ENCODE data around the gene TMEM132E. TPM values are rescaled to one million over a fixed set of nuclear protein-coding genes. Genes with fewer than 3 reads are reported as not detected.

TMEM132E gene
- total and polyA plus RNA-seq, 2 of the 4 experiments (the other 2 are of a cell fraction), result not detected

DNA sequence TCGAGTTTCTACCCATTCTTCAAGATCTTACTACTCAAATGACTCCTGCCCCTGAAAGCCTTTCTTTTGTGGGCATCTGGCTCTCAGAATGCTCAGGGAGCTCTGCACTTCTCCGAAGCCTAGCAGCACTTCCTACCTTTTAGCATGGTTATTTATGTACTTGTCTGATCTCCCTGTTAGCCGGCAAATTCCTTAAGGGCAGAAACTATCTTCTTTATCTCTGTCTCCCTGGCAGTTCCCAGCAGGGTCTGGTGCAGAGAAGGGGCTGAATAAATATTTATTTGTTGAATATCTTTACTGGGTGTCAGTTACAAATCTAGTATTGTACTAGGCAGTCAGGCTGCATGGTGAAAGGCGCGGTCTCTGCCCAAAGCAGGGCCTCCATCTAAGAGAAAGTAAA, 30.7 kb downstream of the TMEM132E start:
- H4K8ac ChIP-seq (ENCODE audit: low read depth in 2 of 2, low read length in 2 of 2), result no peak overlapping the region
- no peaks in the 10 kb centered on the region for H3K79me1 ChIP-seq (ENCODE audit: low read depth in 1 of 2, low read length in 2 of 2)
- no peak overlapping the region for H2BK5ac ChIP-seq (ENCODE audit: low read depth, low read length, poor library complexity, severe bottlenecking)
- intact Hi-C loops (cut with micrococcal nuclease) (no loop called here), dilution Hi-C loops (cut with HindIII; ENCODE audit: low sequenced_read_pairs, unreplicated experiment) (no loop called here), in situ Hi-C loops (cut with MboI; ENCODE audit: low sequenced_read_pairs) (no loop called here)
- no peak for ATAC-seq (ENCODE audit: low read depth)
- no peak overlapping the region for H3K4ac ChIP-seq (ENCODE audit: low read depth, low read length)
- 17% methylated on average over 1 of the region's 5 CpGs; no CpG with 5 or more reads in 1 of the 2 experiments for WGBS, 2 experiments (ENCODE audit: extremely low coverage in 2 of 2, insufficient read length in 1 of 2)
- no peaks in the 10 kb centered on the region for H3K36me3 ChIP-seq (ENCODE audit: control insufficient read depth, insufficient read depth, low read length)
- no peak for DNase-seq
- TF ChIP-seq RCOR1 (IDR thresholded peaks at IDR 0.05; ENCODE audit: insufficient replicate concordance, low read length), result no peak
- no peak for TF ChIP-seq MAZ (IDR thresholded peaks at IDR 0.05; ENCODE audit: borderline replicate concordance, low read depth, low read length)
- no peak for TF ChIP-seq SMC3 (IDR thresholded peaks at IDR 0.05; ENCODE audit: low read depth, low read length)
- TF ChIP-seq, protein P1, sequence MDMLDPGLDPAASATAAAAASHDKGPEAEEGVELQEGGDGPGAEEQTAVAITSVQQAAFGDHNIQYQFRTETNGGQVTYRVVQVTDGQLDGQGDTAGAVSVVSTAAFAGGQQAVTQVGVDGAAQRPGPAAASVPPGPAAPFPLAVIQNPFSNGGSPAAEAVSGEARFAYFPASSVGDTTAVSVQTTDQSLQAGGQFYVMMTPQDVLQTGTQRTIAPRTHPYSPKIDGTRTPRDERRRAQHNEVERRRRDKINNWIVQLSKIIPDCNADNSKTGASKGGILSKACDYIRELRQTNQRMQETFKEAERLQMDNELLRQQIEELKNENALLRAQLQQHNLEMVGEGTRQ (IDR thresholded peaks at IDR 0.05; ENCODE audit: low read depth, low read length), result no peak
- no peaks in the 10 kb centered on the region for H3K4me1 ChIP-seq (ENCODE audit: control insufficient read depth, insufficient read depth, low read length)
- H2AK5ac ChIP-seq (ENCODE audit: low read depth, low read length), result no peak overlapping the region
- no peak overlapping the region for H4K91ac ChIP-seq (ENCODE audit: insufficient read depth, low read depth, low read length)
- H2BK120ac ChIP-seq (ENCODE audit: low read depth, low read length), result no peak overlapping the region
- no peak overlapping the region for H2AFZ ChIP-seq (replicated peaks; ENCODE audit: low read length, poor library complexity)
- no peak overlapping the region for H3K23ac ChIP-seq (ENCODE audit: low read depth, low read length)
- POLR2A ChIA-PET (ENCODE audit: unreplicated experiment), result no interaction called here
- H4K20me1 ChIP-seq (ENCODE audit: insufficient read depth, low read length), result no peaks in the 10 kb centered on the region
- no peak overlapping the region for H2AK9ac ChIP-seq (replicated peaks; ENCODE audit: low read depth, low read length, poor library complexity)
- no peak overlapping the region for H3K18ac ChIP-seq (ENCODE audit: low read depth, low read length)
- H2BK20ac ChIP-seq (ENCODE audit: low read depth, low read length), result no peak overlapping the region
- H3K9me3 ChIP-seq (ENCODE audit: control insufficient read depth, insufficient read depth, low read length), result no peaks in the 10 kb centered on the region
- H3K27me3 ChIP-seq (ENCODE audit: control insufficient read depth, insufficient read depth, low read length), result peaks cover 4% of the 10 kb centered on the region
- CTCF ChIA-PET, result no interaction called here
- no peak overlapping the region for H3K4me2 ChIP-seq (ENCODE audit: low read depth, low read length)
- no peak overlapping the region for H2BK15ac ChIP-seq (ENCODE audit: low read depth, low read length)
- no peak overlapping the region for H3K56ac ChIP-seq (ENCODE audit: extremely low read depth, insufficient read depth, low read length)
- H3K9ac ChIP-seq (ENCODE audit: low read depth, low read length), result no peak overlapping the region
- H3K9me1 ChIP-seq (ENCODE audit: insufficient read depth, low read length), result no peaks in the 10 kb centered on the region
- H3K27ac ChIP-seq (ENCODE audit: insufficient read depth, low read length), result no peak overlapping the region
- no peak overlapping the region for H3K14ac ChIP-seq (replicated peaks; ENCODE audit: low read depth, low read length)
- no TSS peak for BruUV-seq (replicated peaks)
- H3K4me3 ChIP-seq (ENCODE audit: insufficient read depth, low read depth, low read length), result no peak overlapping the region
- no peak overlapping the region for H4K5ac ChIP-seq (ENCODE audit: low read depth, low read length)

All from IMR-90 (cell line).